DND-41 (cell line): Measurements from ENCODE around the gene EPHB3.

Experiments
- ATAC-seq: fragments of 200-7000 bp; cut with Tn5 transposase; 3 replicates; pipeline ENCODE4 v1.9.1; 2021; ENCODE audit warnings: low read depth; ENCODE audit not compliant: insufficient read depth
- DNase-seq: peaks from one replicate; pipeline ENCODE4 v3.0.0-alpha.2; 2020
- H2AFZ ChIP-seq: 2 replicates; pipeline ENCODE4 v1.6.0; 2012; ENCODE audit warnings: low read depth, low read length
- H3K27ac ChIP-seq: 2 replicates; pipeline ENCODE4 v1.5.1; 2012; ENCODE audit warnings: low read length, inconsistent platforms
- H3K27me3 ChIP-seq: fragments of 200-600 bp; sonication (generic); 2 replicates; pipeline ENCODE4 v1.6.0; 2012; ENCODE audit warnings: low read length, mild to moderate bottlenecking, inconsistent platforms; ENCODE audit not compliant: insufficient read depth, poor library complexity
- H3K36me3 ChIP-seq: 2 replicates; pipeline ENCODE4 v1.5.1; 2012; ENCODE audit warnings: low read length, inconsistent platforms; ENCODE audit not compliant: insufficient read depth
- H3K4me1 ChIP-seq: 2 replicates; pipeline ENCODE4 v1.5.1; 2012; ENCODE audit warnings: mild to moderate bottlenecking, low read length; ENCODE audit not compliant: insufficient read depth
- H3K4me2 ChIP-seq: 2 replicates; pipeline ENCODE4 v1.6.0; 2012; ENCODE audit warnings: mild to moderate bottlenecking, moderate library complexity, low read length, inconsistent platforms; ENCODE audit not compliant: insufficient read depth
- H3K4me3 ChIP-seq, 2 experiments: fragments of 200-600 bp in 1 of 2; shearing (Covaris generic) in 1 of 2; 2 replicates each; pipeline ENCODE4 v1.5.1; 2012 to 2016; ENCODE audit warnings: inconsistent platforms in 2 of 2, low read length in 2 of 2, mild to moderate bottlenecking in 2 of 2, low read depth in 1 of 2, moderate library complexity in 1 of 2
- H3K79me2 ChIP-seq: 2 replicates; pipeline ENCODE4 v1.6.0; 2012; ENCODE audit warnings: low read length, inconsistent platforms; ENCODE audit not compliant: insufficient read depth
- H3K9ac ChIP-seq: 2 replicates; pipeline ENCODE4 v1.6.0; 2012; ENCODE audit warnings: low read depth, mild to moderate bottlenecking, inconsistent platforms, low read length, moderate library complexity
- H3K9me3 ChIP-seq: 2 replicates; pipeline ENCODE4 v1.5.1; 2012; ENCODE audit warnings: low read length, moderate library complexity, mild to moderate bottlenecking, inconsistent platforms; ENCODE audit not compliant: insufficient read depth, severe bottlenecking
- H4K20me1 ChIP-seq: 2 replicates; pipeline ENCODE4 v1.6.0; 2012; ENCODE audit warnings: low read length; ENCODE audit not compliant: insufficient read depth
- CTCF ChIP-seq: IDR thresholded peaks from 2 replicates; pipeline ENCODE4 v1.5.1; 2012; ENCODE audit warnings: borderline replicate concordance, low read length, moderate library complexity, mild to moderate bottlenecking; ENCODE audit not compliant: poor library complexity, severe bottlenecking; ENCODE audit errors: extremely low read depth
- EZH2 ChIP-seq: IDR thresholded peaks from 3 replicates; pipeline ENCODE4 v1.6.1; 2012; ENCODE audit warnings: borderline replicate concordance, low read depth, mild to moderate bottlenecking, moderate library complexity, low read length, inconsistent platforms; ENCODE audit not compliant: severe bottlenecking

EPHB3 gene

GRCh38 chr3:184563941-184564684 lies 2.5 kb downstream of the EPHB3 start:
- H3K36me3 ChIP-seq: no peaks in the 10 kb centered on the region
- no peak overlapping the region for H3K4me3 ChIP-seq
- H2AFZ ChIP-seq: no peak overlapping the region
- no peak overlapping the region for H3K4me2 ChIP-seq
- TF ChIP-seq CTCF (no peak), EZH2 (no peak)
- no peaks in the 10 kb centered on the region for H3K79me2 ChIP-seq
- peaks cover 3% of the 10 kb centered on the region for H3K27me3 ChIP-seq
- ATAC-seq: no peak
- H4K20me1 ChIP-seq: no peaks in the 10 kb centered on the region
- no peak overlapping the region for H3K27ac ChIP-seq
- DNase-seq: no peak
- H3K9me3 ChIP-seq: no peaks in the 10 kb centered on the region
- no peak overlapping the region for H3K9ac ChIP-seq
- H3K4me1 ChIP-seq: no peaks in the 10 kb centered on the region

GRCh38 chr3:184564685-184565385 lies 3.2 kb downstream of the EPHB3 start:
- TF ChIP-seq EZH2 (no peak), CTCF (no peak)
- no peak overlapping the region for H3K27ac ChIP-seq
- H2AFZ ChIP-seq: no peak overlapping the region
- no peak overlapping the region for H3K4me2 ChIP-seq
- H3K79me2 ChIP-seq: no peaks in the 10 kb centered on the region
- no peak overlapping the region for H3K4me3 ChIP-seq
- peaks cover 10% of the 10 kb centered on the region for H3K27me3 ChIP-seq
- ATAC-seq: no peak
- H3K36me3 ChIP-seq: no peaks in the 10 kb centered on the region
- H3K4me1 ChIP-seq: no peaks in the 10 kb centered on the region
- no peaks in the 10 kb centered on the region; the same call in 1 of the 2 replicates for H4K20me1 ChIP-seq
- H3K9me3 ChIP-seq: no peaks in the 10 kb centered on the region
- H3K9ac ChIP-seq: no peak overlapping the region
- DNase-seq: no peak

GRCh38 chr3:184565421-184566211 lies 4.0 kb downstream of the EPHB3 start:
- Histone ChIP-seq H3K9ac (no peak overlapping the region), H3K27ac (no peak overlapping the region), H3K4me2 (no peak overlapping the region), H3K4me1 (no peaks in the 10 kb centered on the region), H3K36me3 (no peaks in the 10 kb centered on the region), H3K79me2 (no peaks in the 10 kb centered on the region), H4K20me1 (no peaks in the 10 kb centered on the region; the same call in 1 of the 2 replicates), H3K27me3 (peaks cover 16% of the 10 kb centered on the region), H2AFZ (no peak overlapping the region), H3K4me3 (no peak overlapping the region), H3K9me3 (no peaks in the 10 kb centered on the region)
- no peak for TF ChIP-seq CTCF
- no peak for TF ChIP-seq EZH2
- DNase-seq (no peak), ATAC-seq (no peak)
